Glomerular visceral epithelial cell (primary cell): ENCODE results near the gene PTCSC3.
"Not testable (repeated sequence)": the region's sequence is repeated elsewhere in the genome, so short reads cannot be mapped to it uniquely, and the experiment has no call there.

ENCODE experiments used
- DNase-seq: peaks from one replicate; pipeline ENCODE4 v3.0.0-alpha.2; 2016; ENCODE audit errors: extremely low spot score

PTCSC3 gene

DNA sequence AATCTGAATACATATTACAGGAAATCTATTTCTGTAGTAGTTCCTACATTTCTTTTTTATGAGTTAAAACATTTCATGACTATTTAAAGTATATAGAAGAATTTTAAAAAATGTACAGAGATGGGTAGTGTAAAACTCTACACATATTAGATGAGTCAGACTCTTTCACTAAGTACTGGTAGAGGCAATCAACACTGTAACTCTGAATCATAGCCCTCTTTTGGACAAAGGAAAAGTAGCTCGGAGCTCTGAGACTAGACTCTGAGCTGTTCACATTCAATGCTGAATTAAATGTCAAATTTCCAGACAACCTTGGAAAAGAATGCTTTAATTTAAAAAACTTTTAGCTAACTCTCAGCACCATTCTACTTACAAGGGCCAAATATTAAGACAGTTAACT lies 3.4 kb downstream of the PTCSC3 start:
- DNase-seq: no peak

DNA sequence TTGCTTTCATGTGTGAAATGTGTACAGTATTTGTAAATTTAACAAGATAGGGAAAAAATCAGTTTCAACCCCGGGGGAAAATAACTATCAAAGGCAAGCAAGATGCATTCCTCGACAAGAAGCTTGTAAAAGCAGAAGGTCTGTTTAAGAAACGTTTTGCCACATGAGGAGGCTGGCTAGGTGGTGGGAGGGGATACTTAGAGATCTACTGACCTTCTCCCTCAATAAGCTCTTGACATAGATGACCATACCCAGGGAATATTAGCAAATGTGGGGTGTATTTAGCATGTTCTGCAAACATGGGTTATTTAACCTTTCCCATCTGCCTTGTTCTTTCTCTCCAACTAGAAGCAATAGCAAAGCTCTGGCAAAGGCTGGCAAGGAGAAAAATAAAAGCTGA lies 4.9 kb downstream of the PTCSC3 start:
- no peak for DNase-seq

DNA sequence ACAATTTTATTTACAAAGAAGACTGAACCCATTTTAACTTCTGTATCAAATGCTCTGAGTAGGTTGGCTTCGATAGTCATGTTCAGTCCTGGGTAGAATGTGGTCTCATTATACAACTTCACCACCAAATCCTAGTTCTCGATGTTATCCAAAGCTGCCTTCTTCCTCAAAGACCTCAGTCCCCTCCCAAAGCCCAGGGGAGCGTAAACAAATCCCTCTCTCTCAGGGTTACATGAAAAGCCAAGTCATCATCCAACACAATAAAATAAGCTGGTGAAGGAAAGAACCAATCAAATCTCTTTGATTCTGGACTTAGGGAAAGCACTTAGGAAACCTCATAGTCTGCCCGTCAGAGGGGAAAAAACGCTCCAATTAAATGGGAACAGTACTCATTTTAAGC lies 9.1 kb downstream of the PTCSC3 start:
- no peak for DNase-seq

DNA sequence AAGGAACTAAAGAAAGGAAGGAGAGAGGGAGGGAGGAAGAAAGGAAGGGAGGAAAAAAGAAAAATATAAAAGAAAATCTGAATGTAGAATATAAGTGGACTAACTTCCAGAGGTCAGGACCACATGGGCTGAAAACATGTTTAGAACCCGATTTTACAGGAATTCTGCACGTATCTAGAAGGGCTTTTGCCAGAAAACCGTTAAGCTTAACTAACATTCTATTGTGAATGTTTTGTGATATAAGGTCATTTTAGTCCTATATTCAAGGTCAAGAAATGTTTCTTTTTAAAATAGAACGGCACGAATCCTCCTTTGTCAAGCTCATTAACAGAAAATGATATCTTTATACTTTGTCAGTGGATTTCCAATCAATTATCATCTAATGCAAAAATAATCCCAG lies 13.1 kb downstream of the PTCSC3 start:
- DNase-seq: no peak

DNA sequence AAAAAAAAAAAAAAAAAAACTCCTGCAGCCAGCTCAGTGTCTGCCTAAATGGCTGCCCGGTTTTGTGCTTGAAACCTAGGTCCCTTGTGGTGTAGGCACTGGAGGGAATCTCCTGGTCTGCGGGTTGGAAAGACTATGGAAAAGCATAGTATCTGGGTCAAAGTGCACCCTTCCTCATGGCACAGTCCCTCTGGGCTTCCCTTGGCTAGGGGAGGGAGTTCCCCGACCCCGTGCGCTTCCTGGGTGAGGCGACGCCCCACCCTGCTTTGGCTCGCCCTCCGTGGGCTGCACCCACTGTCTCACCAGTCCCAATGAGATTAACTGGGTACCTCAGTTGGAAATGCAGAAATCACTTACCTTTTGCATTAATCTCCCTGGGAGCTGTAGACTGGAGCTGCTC lies 14.3 kb downstream of the PTCSC3 start:
- no peak for DNase-seq

DNA sequence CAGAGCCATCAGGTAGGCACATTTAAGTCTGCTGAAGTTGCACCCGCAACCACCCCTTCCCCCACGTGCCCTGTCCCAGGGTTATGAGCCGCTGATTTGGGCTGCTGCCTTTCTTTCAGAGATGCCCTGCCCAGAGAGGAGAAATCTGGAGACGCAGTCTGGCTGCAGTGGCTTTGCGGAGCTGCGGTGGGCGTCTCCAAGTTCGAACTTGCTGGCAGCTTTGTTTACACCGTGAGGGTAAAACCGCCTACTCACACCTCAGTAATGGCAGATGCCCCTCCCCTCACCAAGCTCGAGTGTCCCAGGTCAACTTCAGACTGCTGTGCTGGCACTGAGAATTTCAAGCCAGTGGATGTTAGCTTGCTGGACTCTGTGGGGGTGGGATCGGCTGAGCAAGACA lies 14.7 kb downstream of the PTCSC3 start:
- no peak for DNase-seq

DNA sequence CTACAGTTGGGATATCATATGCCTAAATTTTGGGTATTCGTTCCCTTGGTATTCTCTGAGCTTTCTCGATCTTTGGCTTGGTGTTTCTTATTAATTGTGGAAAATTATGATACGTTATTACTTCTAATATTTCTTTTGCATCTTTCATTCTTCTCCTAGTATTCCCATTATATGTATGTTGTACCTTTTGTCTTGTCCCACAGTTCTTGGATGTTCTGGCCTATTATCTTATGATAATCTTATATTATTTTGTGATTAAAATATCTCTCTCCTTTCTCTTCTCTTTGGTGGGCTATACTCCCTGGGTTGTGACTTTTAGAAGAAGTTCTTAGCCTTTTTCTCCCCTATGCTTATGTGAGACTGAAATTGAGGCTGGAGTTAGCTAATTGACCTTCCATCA lies 25.2 kb downstream of the PTCSC3 start:
- DNase-seq: no peak

DNA sequence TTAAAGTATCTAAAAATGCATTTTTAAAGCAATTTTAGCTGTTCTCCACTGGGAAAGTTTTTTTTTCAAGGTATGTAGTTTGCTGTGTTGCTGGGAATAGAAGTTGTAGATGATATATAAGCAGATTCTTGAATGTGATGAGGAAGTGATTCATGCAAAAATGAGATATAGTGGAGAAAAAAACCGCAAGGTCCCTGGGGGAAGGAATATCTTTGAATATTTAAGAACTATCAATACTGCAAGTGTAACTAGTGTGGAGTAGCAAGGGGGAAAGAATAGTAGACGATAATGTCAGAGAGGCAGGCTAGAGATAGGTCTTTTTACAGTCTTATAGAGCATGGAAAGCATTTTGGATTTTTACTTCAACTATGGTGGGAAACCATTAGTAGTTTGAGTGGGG lies 42.5 kb downstream of the PTCSC3 start:
- DNase-seq: no peak

DNA sequence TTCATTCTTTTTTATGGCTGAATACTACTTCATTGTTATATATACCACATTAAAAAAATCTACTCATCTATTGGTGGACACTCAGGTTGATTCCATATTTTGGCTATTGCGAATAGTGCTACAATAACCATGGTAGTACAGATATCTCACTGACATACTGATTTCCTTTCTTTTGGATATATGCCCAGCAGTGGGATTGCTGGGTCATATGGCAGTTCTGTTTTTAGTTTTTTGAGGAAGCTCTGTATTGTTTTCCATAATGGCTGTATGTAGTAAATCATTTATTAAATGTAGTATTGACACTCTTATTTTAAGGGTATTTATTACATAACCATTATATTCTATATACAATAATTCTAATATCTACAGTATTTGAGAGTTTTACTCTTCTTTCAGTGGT lies 43.7 kb downstream of the PTCSC3 start:
- no peak for DNase-seq

DNA sequence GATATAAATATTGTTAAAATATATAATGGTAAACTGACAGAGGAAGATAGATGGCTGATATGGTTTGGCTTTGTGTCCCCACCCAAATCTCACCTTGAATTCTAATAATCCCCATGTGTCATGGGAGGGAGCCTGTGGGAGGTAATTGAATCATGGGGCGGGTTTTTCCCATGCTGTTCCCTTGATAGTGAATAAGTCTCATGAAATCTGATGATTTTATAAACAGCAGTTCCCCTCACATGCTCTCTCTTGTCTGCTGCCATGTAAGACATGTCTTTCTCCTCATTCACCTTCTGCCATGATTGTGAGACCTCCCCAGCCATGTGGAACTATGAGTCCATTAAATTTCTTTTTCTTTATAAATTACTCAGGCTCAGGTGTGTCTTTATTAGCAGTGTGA lies 46.3 kb downstream of the PTCSC3 start:
- DNase-seq: no peak

DNA sequence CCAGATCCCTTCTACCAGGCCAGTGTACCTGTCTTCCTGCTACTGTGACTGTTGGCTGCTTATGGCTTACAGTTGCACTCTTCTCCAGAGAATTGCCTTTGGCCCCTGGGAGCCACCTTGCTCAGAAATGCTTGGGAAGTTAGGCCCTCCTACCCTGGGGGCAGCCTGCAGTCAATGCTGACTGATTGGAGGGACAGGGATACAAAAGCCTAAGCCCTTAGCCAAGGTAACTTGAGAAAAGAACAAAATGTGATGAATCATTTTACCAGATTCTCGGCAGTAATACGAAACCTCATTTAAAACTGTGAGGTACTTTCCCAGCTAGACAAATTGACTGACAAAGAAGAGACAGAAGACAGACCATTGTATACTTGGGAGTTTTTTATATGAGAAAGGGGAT lies 47.3 kb downstream of the PTCSC3 start:
- DNase-seq: no peak

DNA sequence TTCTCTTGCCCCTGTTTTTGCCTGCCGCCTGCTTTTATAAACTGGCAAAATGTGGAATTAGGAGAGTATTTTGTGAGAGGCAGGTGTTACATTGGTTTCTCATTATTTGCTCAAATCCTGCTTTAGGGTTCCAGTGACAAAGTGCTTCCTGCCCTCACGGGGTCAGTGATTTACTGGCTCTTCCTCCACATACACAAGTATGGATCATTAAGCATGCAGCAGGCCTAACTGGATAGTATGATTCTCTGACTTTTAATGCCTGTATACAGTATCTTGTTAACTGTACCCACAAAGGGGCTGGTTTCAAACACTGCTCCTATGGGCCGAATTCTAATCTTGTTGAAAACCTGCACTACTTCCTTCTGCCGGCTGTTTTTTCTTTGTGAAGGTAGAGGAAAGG lies 63.2 kb downstream of the PTCSC3 start:
- DNase-seq: no peak

DNA sequence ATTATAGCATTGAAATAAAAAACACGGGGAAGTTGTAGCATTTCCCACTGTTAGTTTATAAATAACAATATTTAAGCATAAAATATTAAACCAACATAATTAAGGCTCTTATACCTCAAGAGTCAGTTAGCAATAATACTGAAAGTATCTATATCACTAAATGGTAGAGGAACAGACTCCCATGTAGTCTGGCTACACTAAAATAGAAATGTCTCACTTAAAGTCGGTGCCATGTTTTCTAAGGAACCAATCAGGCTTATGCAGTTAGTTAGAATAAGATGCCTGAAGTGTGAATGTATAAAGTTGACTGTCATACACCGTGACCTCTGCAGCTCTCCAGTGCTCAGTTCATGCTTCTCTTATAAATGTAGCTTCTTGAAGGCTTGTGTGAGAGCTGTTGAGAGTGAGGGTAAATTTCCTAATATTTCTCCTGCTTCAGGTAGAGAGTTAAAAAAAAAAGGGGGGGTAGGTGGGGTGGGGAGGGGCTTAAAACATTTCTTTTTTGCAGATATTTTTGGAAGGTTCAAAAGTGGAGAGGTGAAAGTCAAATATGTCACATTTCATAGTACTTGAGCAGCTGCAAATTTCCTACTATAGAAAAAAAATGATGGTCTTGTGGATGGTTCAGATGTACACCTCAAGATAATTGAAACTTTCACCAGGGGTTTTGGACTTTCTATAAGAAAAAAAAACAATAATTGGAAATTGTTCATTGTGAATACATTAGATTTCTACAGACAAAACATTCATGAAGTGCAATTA lies 64.5 kb downstream of the PTCSC3 start:
- no peak for DNase-seq

DNA sequence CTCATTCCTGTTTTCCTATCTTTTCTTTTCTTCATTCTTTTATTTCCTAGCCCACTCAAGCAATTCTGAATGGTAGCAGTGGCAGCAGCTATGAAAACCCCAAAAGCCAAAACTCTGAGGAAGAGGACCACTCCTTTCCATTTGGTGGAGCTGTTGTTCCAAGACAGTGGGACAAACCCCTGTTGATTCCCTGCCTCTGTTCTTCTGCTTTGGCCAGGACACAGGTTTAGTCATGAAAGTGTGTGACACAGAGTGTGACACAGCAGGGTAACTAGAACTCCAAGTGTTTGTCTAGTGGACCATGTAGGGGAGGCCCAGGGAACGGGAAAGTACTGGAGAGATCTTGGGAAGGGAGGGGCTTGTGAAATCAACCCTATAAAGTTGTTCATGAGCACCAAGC lies 71.1 kb downstream of the PTCSC3 start:
- DNase-seq: no peak

DNA sequence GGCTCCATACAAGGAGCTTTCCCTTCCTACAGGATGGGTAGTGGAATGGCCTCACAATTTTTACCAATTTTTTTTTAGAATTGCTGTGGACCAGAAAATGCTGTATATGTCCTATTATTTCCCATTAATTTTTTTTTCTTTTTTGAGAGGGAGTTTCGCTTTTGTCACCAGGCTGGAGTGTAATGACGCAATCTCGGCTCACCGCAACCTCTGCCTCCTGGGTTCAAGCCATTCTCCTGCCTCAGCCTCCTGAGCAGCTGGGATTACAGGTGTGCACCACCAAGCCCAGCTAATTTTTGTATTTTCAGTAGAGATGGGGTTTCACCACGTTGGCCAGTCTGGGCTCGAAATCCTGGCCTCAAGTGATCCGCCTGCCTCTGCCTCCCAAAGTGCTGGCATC lies 72.3 kb downstream of the PTCSC3 start:
- DNase-seq: not testable (repeated sequence)

DNA sequence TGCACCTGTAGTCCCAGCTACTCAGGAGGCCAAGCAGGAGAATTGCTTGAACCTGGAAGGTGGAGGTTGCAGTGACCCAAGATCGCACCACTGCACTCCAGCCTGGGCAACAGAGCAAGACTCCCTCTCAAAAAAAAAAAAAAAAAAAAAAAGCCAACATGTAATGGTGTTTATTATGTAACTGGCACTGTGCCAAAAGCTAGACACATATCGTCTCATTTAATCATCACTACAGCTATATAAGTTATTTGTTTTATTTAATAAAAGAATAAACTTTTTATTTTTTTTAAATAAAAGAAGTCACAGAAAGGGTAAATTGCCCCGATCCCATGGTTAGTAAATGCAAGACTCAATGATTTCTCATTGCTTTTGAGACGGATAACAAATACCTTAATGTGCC lies 76.9 kb downstream of the PTCSC3 start:
- no peak for DNase-seq

DNA sequence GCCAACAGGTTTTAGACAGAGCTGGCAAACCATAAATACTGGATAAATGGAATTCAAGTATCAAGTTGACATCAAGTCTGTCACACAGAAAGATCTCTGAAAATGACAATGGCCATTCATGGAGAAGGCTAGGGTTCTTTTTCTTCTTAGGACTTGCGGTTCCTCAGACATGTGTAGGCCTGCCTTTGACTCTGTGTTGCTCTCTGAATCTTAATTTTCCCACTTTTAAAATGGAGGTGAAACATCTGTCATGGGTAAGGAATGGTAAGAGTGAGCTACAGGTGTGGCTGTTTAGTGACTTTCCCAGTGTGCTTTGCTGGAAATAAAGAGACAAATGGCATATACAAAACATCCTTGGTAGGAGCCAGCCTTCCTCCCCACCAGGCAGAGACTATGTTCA lies 79.2 kb downstream of the PTCSC3 start:
- DNase-seq: no peak

DNA sequence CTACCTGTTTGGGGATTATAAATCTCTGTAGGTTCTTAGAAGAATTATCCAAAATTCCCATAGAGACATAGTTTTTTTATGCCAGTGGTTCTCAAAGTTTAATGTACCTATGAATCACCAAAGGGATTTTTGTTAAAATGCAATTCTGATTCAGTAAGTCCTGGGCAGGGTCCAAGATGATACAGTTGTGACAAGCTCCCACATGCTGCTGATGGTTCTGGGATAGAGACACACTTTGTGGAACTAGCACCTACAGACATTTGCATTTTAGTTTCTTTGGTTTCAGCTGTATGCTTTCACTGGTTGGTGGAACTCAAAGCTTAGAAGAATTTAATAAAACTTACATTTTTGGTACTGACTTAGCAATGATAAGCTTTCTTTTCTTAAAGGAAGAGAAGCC lies 80.4 kb downstream of the PTCSC3 start:
- DNase-seq: no peak

DNA sequence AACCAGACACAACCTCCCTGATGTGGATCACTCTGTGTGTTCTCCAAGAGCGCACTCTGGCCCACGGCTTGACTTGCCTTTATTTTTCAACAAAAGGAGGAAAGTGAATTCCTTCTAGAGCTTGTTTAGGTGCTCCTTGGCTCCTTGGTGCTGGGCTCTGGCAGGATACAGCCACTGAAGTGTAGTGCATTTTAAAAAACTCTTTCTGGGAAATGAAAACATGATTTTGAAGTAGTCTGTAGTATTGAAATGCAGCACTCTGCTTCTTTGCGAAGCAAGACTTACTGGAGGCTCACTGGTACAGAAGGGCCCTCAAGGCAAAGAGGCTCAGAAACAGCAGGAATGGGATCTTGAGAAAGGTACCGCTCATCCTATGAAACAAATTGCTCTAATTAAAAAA lies 81.6 kb downstream of the PTCSC3 start:
- DNase-seq: no peak

DNA sequence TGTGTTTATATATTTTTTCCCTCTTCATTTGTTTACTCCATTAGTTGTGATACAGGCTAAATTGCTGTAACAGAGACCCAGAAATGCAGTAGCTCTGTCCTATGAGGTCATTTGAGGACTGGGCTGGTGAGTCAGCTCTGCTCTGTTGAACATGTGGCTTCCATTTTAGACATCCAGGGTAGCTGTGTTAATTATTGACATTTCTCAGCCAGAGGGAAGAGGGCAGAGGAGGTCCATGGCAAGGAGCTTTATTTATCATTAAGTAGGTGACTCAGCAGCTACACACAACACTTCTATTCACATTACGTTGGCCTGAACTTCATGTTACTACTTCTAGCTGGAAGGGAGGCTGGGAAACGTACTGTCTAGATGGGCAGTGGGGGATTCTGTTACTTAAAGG lies 85.4 kb downstream of the PTCSC3 start:
- DNase-seq: peak; percentile 96

DNA sequence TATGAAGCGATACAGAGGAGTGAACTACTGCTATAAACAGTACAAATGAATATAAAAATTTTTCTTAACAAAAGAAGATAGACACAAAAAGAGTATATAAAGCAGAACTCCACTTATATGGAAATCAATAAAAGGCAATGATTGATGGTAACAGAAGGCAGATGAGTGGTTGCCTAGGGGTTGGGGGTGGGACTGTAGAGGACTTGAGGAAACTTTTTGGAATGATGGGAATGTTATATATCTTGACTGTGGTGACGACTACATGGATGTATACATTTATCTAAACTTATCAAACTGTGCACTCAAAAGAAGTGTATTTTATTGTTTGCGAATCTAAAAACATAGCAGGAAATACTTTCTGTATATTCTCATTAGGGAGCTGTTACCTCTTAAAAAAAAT lies 89.1 kb downstream of the PTCSC3 start:
- no peak for DNase-seq

DNA sequence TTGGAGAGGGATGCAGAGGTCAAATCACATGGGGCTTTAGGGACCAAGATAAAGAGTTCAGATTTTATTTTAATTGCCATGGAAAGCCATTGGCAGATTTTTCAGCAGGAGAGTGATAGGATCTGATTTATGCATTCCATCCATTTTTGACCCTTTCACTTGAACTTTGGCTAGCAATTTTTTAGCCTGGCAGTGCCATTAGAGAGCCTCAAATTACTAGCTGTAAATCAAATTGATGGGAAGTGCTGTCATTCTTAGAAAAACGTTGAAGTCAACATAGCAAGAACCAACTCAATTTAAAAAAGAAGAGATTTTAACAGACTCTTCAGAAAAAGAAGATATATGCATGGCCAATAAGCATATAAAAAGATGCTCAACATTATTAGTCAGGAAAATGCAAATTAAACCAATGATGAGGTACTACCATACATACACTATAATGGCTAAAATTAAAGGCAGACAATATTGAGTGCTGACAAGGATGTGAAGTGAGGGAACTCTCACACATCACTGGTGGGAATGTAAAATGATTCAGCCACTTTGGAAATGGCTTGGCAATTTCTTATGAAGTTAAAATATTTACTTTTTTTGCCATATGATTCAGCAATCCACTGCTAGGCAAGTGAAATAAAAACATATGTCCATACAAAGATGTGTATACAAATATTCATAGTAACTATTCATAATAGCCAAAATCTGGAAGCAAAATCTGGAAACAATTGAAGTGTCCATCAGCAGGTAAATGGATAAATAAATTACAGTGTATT lies 89.7 kb downstream of the PTCSC3 start:
- no peak for DNase-seq

DNA sequence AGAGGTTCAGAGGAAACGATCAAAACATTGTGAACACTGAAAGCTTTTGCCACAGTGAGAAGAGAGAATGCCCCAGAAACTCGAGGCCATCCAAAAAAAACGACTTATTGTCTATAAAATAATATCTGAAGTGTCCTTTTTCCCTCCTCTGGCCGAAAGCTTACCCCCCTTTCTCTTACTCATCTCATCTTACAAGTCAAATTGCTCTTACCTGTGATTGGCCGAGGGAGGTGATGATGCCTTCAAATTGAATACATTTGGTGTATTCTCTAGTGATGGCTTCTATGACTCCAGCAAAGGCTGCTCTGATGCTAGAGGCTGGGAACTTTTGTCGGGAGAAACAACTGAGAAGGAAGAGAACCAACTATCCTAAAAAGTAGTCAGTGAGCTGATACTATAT lies 90.7 kb downstream of the PTCSC3 start:
- DNase-seq: no peak
